H9 (cell line): ENCODE results near the gene MRM3. TPM values are rescaled to one million over a fixed set of nuclear protein-coding genes. Genes with fewer than 3 reads are reported as not detected.
A peak's percentile ranks its signal among the peaks of the same experiment; 100 is the strongest.
"Not testable (repeated sequence)": the region's sequence is repeated elsewhere in the genome, so short reads cannot be mapped to it uniquely, and the experiment has no call there.

Experiments used
- DNase-seq: peaks from one replicate; pipeline ENCODE4 v3.0.0-alpha.2; 2017
- H2AFZ ChIP-seq: one replicate; pipeline ENCODE4 v1.6.1; 2013; ENCODE audit warnings: mild to moderate bottlenecking, low read length, control low read depth, moderate library complexity
- H2AK5ac ChIP-seq: 2 replicates; pipeline ENCODE4 v1.6.1; 2013; ENCODE audit warnings: low read length, control low read depth, mixed read lengths; ENCODE audit not compliant: insufficient read length
- H2BK120ac ChIP-seq: one replicate; pipeline ENCODE4 v1.6.1; 2013; ENCODE audit warnings: low read depth, mild to moderate bottlenecking, low read length, control low read depth, inconsistent platforms; ENCODE audit not compliant: poor library complexity, severe bottlenecking
- H2BK12ac ChIP-seq: 2 replicates; pipeline ENCODE4 v1.6.1; 2013; ENCODE audit warnings: low read length, control low read depth, mixed read lengths, low read depth; ENCODE audit not compliant: insufficient read length
- H2BK15ac ChIP-seq: 2 replicates; pipeline ENCODE4 v1.6.1; 2013; ENCODE audit warnings: low read depth, low read length, control low read depth
- H2BK20ac ChIP-seq: one replicate; pipeline ENCODE4 v1.6.1; 2013; ENCODE audit warnings: low read depth, mild to moderate bottlenecking, low read length, control low read depth, inconsistent platforms; ENCODE audit not compliant: poor library complexity, severe bottlenecking
- H2BK5ac ChIP-seq: 2 replicates; pipeline ENCODE4 v1.6.1; 2013; ENCODE audit warnings: low read length, control low read depth, mixed read lengths; ENCODE audit not compliant: insufficient read length
- H3K14ac ChIP-seq: 2 replicates; pipeline ENCODE4 v1.6.1; 2013; ENCODE audit warnings: low read length, control low read depth; ENCODE audit not compliant: insufficient read depth
- H3K18ac ChIP-seq: 2 replicates; pipeline ENCODE4 v1.6.1; 2013; ENCODE audit warnings: low read depth, mild to moderate bottlenecking, mixed read lengths, low read length, control low read depth; ENCODE audit not compliant: insufficient read length
- H3K23ac ChIP-seq: 2 replicates; pipeline ENCODE4 v1.6.1; 2013; ENCODE audit warnings: low read length, control low read depth, mixed read lengths, low read depth; ENCODE audit not compliant: insufficient read length
- H3K23me2 ChIP-seq: 2 replicates; pipeline ENCODE4 v1.6.1; 2013; ENCODE audit warnings: low read depth, mild to moderate bottlenecking, mixed read lengths, low read length, control low read depth; ENCODE audit not compliant: insufficient read length, poor library complexity, severe bottlenecking
- H3K27ac ChIP-seq: 2 replicates; pipeline ENCODE4 v1.5.1; 2013; ENCODE audit warnings: low read length, control low read depth, mixed read lengths, low read depth; ENCODE audit not compliant: insufficient read length
- H3K27me3 ChIP-seq: 2 replicates; pipeline ENCODE4 v1.6.1; 2013; ENCODE audit warnings: low read length, control low read depth, inconsistent platforms; ENCODE audit not compliant: insufficient read depth
- H3K4ac ChIP-seq: 2 replicates; pipeline ENCODE4 v1.6.1; 2013; ENCODE audit warnings: low read depth, mild to moderate bottlenecking, control low read depth, inconsistent platforms, low read length, moderate library complexity
- H3K4me1 ChIP-seq: 2 replicates; pipeline ENCODE4 v1.6.1; 2013; ENCODE audit warnings: low read length, control low read depth, inconsistent platforms; ENCODE audit not compliant: insufficient read depth
- H3K4me2 ChIP-seq: 2 replicates; pipeline ENCODE4 v1.6.1; 2013; ENCODE audit warnings: low read length, control low read depth, mixed read lengths; ENCODE audit not compliant: insufficient read length, insufficient read depth
- H3K56ac ChIP-seq: 2 replicates; pipeline ENCODE4 v1.6.1; 2013; ENCODE audit warnings: low read depth, mild to moderate bottlenecking, mixed read lengths, low read length, control low read depth; ENCODE audit not compliant: insufficient read length
- H3K79me1 ChIP-seq: 2 replicates; pipeline ENCODE4 v1.6.1; 2013; ENCODE audit warnings: low read depth, mild to moderate bottlenecking, moderate library complexity, low read length, control low read depth, inconsistent platforms; ENCODE audit not compliant: insufficient read depth, poor library complexity, severe bottlenecking
- H3K79me2 ChIP-seq: 2 replicates; pipeline ENCODE4 v1.6.1; 2013; ENCODE audit warnings: low read length, control low read depth, inconsistent platforms; ENCODE audit not compliant: insufficient read depth
- H3K9ac ChIP-seq: 2 replicates; pipeline ENCODE4 v1.6.1; 2013; ENCODE audit warnings: low read length, control low read depth, mixed read lengths; ENCODE audit not compliant: insufficient read length; ENCODE audit errors: extremely low read depth
- H3K9me3 ChIP-seq: one replicate; pipeline ENCODE4 v1.6.1; 2013; ENCODE audit warnings: low read depth, low read length, inconsistent platforms; ENCODE audit not compliant: control insufficient read depth
- H3T11ph ChIP-seq: one replicate; pipeline ENCODE4 v1.6.1; 2013; ENCODE audit warnings: mild to moderate bottlenecking, low read length, control low read depth, inconsistent platforms
- H4K20me1 ChIP-seq: one replicate; pipeline ENCODE4 v1.6.1; 2013; ENCODE audit not compliant: control insufficient read depth, insufficient read length, insufficient read depth
- H4K5ac ChIP-seq: 2 replicates; pipeline ENCODE4 v1.6.1; 2013; ENCODE audit warnings: low read depth, mild to moderate bottlenecking, mixed read lengths, low read length, control low read depth; ENCODE audit not compliant: insufficient read length
- H4K8ac ChIP-seq: replicated peaks from 2 replicates; pipeline ENCODE4 v1.6.1; 2013; ENCODE audit warnings: low read length, control low read depth, mixed read lengths, low read depth; ENCODE audit not compliant: insufficient read length
- H4K91ac ChIP-seq: 2 replicates; pipeline ENCODE4 v1.6.1; 2013; ENCODE audit warnings: low read depth, mild to moderate bottlenecking, moderate library complexity, mixed read lengths, low read length, control low read depth; ENCODE audit not compliant: insufficient read length
- H3K27ac Mint-ChIP-seq, 3 experiments: 2 replicates in 2 of 3; 3 replicates in 1 of 3; pipeline ENCODE4 v1.8.0; 2020 to 2021; ENCODE audit warnings: mixed read lengths in 3 of 3, mild to moderate bottlenecking in 1 of 3, moderate library complexity in 1 of 3
- H3K27me3 Mint-ChIP-seq: 2 replicates; pipeline ENCODE4 v1.8.0; 2021; ENCODE audit warnings: low read depth, mild to moderate bottlenecking, moderate library complexity, mixed read lengths
- H3K36me3 Mint-ChIP-seq, 3 experiments: 2 replicates in 2 of 3; 3 replicates in 1 of 3; pipeline ENCODE4 v1.8.0; 2020 to 2021; ENCODE audit warnings: low read depth in 3 of 3, mixed read lengths in 3 of 3; ENCODE audit not compliant: insufficient read depth in 1 of 3
- H3K4me1 Mint-ChIP-seq, 2 experiments: 2 replicates each; pipeline ENCODE4 v1.8.0; 2020; ENCODE audit warnings: mixed read lengths in 2 of 2
- H3K4me3 Mint-ChIP-seq, 2 experiments: 2 replicates in 1 of 2; 3 replicates in 1 of 2; pipeline ENCODE4 v1.8.0; 2020 to 2021; ENCODE audit warnings: mild to moderate bottlenecking in 2 of 2, mixed read lengths in 2 of 2, moderate library complexity in 1 of 2
- H3K9me3 Mint-ChIP-seq, 2 experiments: 2 replicates in 1 of 2; 3 replicates in 1 of 2; pipeline ENCODE4 v1.8.0; 2020; ENCODE audit warnings: mild to moderate bottlenecking in 2 of 2, mixed read lengths in 2 of 2, moderate library complexity in 1 of 2
- WGBS: extraction: QIAGEN DNeasy Blood & Tissue Kit; methylation state at CpG from one replicate; pipeline ENCODE4 v1.1.7; 2013; ENCODE audit warnings: missing lambda C conversion rate, low lambda C conversion rate, mixed read lengths; ENCODE audit not compliant: insufficient read length; ENCODE audit errors: extremely low coverage; 5-methylcytosine and 5-hydroxymethylcytosine counted together
- total RNA-seq: library from RNA; stranded (reverse); gene quantifications from 2 replicates; pipeline ENCODE4 v1.2.1, GENCODE V29; 2021

Gene MRM3
- total RNA-seq, 1 experiment from 2014 or later: 25.3 TPM

GRCh38 chr17:756010-756567, 26.1 kb upstream of the MRM3 start:
- H3K9ac ChIP-seq, H2BK5ac ChIP-seq, H2AK5ac ChIP-seq, H3K27me3 ChIP-seq, H2BK120ac ChIP-seq, H3K56ac ChIP-seq, H2AFZ ChIP-seq, H3T11ph ChIP-seq, H3K79me1 ChIP-seq, H3K4me1 ChIP-seq, H3K23ac ChIP-seq, H3K9me3 Mint-ChIP-seq, H3K18ac ChIP-seq, H3K27ac ChIP-seq, H3K9me3 ChIP-seq, H2BK12ac ChIP-seq, H4K5ac ChIP-seq, H3K27me3 Mint-ChIP-seq, H4K20me1 ChIP-seq, H3K4ac ChIP-seq, DNase-seq, H3K4me3 Mint-ChIP-seq, H3K79me2 ChIP-seq, H4K91ac ChIP-seq, H3K14ac ChIP-seq, H2BK15ac ChIP-seq, H2BK20ac ChIP-seq, H3K23me2 ChIP-seq, H3K4me2 ChIP-seq, H4K8ac ChIP-seq: not testable (repeated sequence)
- no CpG with 5 or more reads among the region's 15 CpGs for WGBS
- Mint-ChIP-seq H3K27ac (peak overlapping the region; percentile 32 to 86 (median 64); a peak in 5 of 7 replicates), H3K36me3 (peaks cover 18 to 54% (median 46%) of the 10 kb centered on the region in 3 experiments), H3K4me1 (peaks cover 24 to 26% of the 10 kb centered on the region in 2 experiments)
